HK-2 (cell line): Measurements from ENCODE around the gene CNOT6.
"Not testable (repeated sequence)": the region's sequence is repeated elsewhere in the genome, so short reads cannot be mapped to it uniquely, and the experiment has no call there.

Experiments used
- DNase-seq: peaks from one replicate; pipeline ENCODE4 v3.0.0-alpha.2; 2018; ENCODE audit not compliant: unreplicated experiment

The CNOT6 gene

GRCh38 chr5:180470966-180471582, 23.1 kb upstream of the CNOT6 start:
- peak; percentile 35 for DNase-seq

DNA sequence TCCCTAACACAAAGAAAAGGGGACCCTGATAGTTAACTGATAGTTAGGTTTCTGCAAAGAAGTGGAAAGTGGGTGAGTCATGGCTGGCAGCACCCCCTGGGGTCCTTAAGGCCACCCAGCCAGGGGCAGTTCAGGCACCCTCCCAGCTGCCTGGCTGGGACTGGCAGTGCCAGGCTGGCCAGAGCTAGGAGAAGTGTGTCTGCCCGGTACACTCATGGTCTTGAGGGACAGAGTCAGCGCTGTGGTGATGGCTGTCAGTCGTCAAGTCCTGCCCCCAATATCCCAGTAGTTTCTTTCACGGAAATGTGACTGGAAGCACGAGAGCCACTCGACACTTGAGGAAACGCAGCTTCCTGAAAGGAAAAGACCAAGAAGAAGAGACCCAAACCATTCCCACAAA, 22.3 kb upstream of the CNOT6 start:
- no peak for DNase-seq

GRCh38 chr5:180472269-180472668, 21.9 kb upstream of the CNOT6 start:
- no peak for DNase-seq

DNA sequence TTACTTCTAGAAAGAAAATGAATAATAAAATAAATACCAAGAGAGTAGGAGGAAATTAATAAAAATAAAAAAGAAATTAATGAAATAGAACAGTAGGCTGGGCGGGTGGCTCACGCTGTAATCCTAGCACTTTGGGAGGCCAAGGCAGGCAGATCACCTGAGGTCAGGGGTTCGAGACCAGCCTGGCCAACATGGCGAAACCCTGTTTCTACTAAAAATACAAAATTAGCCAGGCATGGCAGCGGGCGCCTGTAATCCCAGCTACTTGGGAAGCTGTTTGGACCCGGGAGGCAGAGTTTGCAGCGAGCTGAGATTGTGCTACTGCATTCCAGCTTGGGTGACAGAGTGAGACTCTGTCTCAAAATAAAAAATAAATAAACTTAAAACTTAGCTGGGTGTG, 20.8 kb upstream of the CNOT6 start:
- DNase-seq: not testable (repeated sequence)

GRCh38 chr5:180474569-180474968, 19.6 kb upstream of the CNOT6 start:
- no peak for DNase-seq

- DNase-seq: not testable (repeated sequence)
Measured at GRCh38 chr5:180475969-180476524, 18.1 kb upstream of the CNOT6 start.

DNA sequence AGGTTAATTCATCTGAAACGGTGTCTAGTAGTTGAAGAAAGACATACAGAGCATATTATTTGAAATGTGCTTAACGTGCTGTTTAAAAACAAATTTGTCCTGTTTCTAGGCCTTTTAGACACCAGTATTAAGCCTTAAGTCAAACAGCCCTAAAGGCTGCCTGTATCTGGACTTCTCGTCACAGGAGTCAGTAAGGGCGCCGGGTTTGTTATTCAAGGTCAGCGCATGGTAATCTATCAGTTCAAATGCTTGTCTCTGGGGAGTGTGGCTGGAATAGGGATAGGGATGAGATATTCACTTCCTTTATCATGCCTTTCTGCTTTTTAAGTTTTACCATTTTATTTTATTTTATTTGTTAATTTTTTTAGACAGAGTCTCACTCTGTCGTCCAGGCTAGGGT, 9.4 kb upstream of the CNOT6 start:
- no peak for DNase-seq

DNA sequence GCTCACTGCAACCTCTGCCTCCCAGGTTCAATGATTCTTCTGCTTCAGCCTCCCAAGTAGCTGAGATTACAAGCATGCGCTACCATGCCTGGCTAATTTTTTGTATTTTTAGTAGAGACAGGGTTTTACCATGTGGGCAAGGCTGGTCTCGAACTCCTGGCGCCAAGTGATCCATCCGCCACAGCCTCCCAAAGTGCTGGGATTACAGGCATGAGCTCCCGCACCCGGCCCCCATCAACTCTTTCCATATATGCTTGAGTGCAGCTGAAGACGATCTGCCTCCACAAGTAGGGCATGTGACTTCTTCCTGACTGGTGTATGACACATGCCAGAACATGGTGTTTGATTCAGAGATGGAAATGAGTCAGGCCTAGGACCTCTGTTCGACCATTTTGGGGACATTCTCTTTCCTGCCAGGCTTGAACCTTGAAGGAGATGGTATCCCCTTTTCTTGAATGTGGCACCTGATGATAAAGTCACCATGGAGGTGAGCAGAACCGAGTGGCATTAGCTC, 7.5 kb upstream of the CNOT6 start:
- DNase-seq: no peak

- no peak for DNase-seq
Measured at GRCh38 chr5:180487556-180487955, 6.6 kb upstream of the CNOT6 start.

DNA sequence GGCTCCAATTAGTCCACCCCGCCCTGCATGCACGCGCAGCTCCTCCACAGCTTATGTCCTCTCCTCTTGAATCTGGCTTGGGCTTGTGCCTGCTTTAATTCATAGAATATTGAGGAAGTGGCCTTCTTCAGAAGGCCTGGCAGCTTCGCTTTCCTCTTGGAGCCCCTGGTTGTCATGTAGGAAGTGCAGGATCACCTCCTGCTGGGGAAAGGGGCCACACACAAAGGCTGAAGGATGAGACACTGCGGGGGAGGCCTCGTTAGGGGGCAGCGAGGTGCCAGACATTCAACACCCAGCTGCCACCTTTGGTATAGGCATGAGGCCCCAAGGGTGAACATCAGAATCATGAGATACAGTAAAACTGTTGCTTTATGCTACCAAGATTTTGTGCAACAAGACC, 2.7 kb upstream of the CNOT6 start:
- no peak for DNase-seq

DNA sequence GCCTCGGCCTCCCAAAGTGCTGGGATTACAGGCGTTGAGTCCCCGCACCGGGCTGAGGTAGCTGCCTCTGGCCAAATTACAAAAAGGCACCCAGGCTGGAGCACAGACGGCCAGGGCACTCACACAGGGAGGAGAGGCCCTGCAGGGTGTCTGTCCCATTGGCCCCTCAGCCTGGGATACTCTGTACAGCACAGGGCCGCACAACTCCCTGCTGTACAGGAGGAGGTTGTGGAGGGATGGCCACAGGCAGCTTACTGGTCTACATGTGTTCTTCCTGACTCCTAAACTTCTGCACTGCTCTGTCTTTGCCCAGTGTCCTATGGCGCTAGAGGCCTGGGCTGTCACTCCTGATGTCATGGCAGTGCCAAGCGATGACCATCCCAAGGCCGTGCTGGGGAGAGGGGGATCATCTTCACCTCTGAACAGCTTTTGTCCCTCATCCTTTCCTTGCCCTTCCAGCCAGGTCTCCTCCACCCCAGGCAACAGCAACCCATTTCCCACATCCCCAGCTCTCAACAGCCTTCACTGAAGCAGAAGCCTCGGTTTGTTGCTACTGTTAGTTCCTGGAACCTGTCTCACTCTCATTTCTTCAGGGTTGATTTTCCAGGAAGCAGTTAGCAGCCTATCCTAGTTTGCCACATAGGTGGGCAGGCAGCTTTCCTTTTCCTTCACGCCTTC, 1.8 kb upstream of the CNOT6 start:
- no peak for DNase-seq

GRCh38 chr5:180494510-180495181, 467 bp downstream of the CNOT6 start:
- DNase-seq: no peak

DNA sequence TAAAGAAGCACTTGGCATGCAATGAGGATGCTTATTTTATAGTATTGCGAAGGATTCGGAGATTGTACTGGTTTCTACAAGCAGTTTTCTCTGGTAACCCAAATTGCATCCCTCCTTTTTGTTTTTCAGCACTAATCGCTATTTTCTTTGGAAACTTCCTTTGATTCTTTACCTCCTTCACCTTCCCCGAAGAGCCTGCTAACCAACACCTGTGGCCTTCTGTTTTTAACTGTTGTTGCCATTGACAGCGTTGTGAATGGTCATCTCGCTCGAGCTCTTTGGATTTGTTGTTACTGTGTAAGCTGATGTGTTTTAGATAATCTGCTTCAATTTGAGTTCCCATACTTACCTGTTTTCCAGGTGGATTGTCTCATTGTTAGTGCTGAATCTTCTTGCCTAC, 1.1 kb downstream of the CNOT6 start:
- no peak for DNase-seq

GRCh38 chr5:180495991-180496741, 2.0 kb downstream of the CNOT6 start:
- DNase-seq: no peak

GRCh38 chr5:180496806-180497205, 2.6 kb downstream of the CNOT6 start:
- DNase-seq: not testable (repeated sequence)

DNA sequence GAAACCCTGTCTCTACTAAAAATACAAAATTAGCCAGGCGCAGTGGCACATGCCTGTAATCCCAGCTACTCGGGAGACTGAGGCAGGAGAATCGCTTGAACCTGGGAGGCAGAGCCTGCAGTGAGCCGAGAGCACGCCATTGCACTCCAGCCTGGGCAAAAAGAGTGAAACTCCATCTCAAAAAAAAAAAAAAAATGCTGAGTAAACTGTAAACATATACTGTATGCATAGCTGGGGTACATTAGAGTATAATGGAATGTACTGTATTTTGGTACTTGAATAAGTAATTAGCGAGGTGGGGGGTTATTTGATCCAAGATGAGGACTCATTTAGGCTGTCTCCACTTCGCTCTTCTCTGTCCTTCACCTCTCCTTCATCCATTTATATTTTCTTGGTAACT, 3.7 kb downstream of the CNOT6 start:
- DNase-seq: not testable (repeated sequence)

DNA sequence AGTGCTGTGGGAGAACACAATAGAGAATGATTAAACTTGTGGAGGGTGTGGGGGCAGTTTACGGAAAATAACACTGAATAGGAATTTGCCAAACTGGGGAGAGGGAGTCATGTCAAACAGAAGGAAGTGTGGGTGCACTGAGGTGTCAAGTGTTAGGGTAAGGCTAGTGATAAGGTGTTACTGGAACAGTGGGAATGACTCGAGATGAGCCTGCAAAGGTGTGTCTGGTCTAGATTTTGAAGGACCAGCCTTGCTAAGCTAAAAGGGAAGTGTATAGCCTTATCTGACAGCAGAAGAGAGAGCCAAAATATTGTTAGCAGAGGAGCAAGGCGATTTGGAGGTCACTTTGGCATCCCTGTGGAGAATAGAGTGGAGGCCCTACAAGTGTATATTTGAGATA, 4.2 kb downstream of the CNOT6 start:
- DNase-seq: no peak

DNA sequence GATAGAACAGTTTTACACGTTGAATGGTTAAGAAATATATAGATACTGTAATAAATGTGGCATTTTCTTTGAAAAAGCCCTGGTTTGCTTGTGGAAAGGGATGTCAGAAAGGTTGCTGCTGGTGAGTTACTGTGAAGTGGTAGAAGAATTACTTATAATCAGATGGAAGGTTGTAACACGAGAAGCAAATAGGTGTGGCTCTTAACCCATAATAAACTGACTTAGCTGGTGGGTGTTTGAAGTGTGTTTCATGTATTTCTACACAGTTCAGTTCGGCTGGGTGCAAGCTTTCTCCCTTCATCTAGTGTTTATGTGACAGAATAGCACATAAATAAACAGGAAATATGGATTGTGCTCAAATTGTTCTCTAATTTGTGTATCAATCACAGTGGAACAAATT, 5.5 kb downstream of the CNOT6 start:
- DNase-seq: no peak

GRCh38 chr5:180500300-180500699, 6.1 kb downstream of the CNOT6 start:
- not testable (repeated sequence) for DNase-seq

GRCh38 chr5:180507661-180508060, 13.5 kb downstream of the CNOT6 start:
- no peak for DNase-seq

GRCh38 chr5:180515294-180515693, 21.1 kb downstream of the CNOT6 start:
- no peak for DNase-seq

GRCh38 chr5:180515974-180516373, 21.8 kb downstream of the CNOT6 start:
- not testable (repeated sequence) for DNase-seq
